ENCODE data around the gene SIVA1. TPM values are rescaled to one million over a fixed set of nuclear protein-coding genes. Genes with fewer than 3 reads are reported as not detected.

The SIVA1 gene
- total RNA-seq, 1 experiment from 2014 or later: 85.8 TPM

- peaks cover 13% of the 10 kb centered on the region for H3K79me2 ChIP-seq (ENCODE audit: low read depth)
- peaks cover 29% of the 10 kb centered on the region for H3K4me1 ChIP-seq (replicated peaks; ENCODE audit: insufficient read depth)
- DNase-seq: no peak
- no peaks in the 10 kb centered on the region for H3K9me2 ChIP-seq (ENCODE audit: insufficient read depth)
- intact Hi-C loops (cut with micrococcal nuclease; ENCODE audit: unreplicated experiment): no loop called here
- POLR2A ChIA-PET (ENCODE audit: unreplicated experiment): no interaction called here
- H3K27ac ChIP-seq: no peak overlapping the region
- H3K4me3 ChIP-seq: no peak overlapping the region
- no peaks in the 10 kb centered on the region for H3K9me3 ChIP-seq (ENCODE audit: insufficient read depth, low read depth)
- peaks cover 14% of the 10 kb centered on the region for H4K20me1 ChIP-seq (ENCODE audit: insufficient read depth)
- no peaks in the 10 kb centered on the region for H3K27me3 ChIP-seq (ENCODE audit: insufficient read depth, low read depth)
- no peak overlapping the region for H3K4me2 ChIP-seq
- H3K36me3 ChIP-seq (ENCODE audit: low read depth): no peaks in the 10 kb centered on the region
- H3F3A ChIP-seq (ENCODE audit: insufficient read depth, low read depth): peaks cover 29% of the 10 kb centered on the region
- CTCF ChIA-PET: no interaction called here
- H2AFZ ChIP-seq: no peak overlapping the region
- BruUV-seq (replicated peaks): TSS peak; percentile 0
- TF ChIP-seq, protein P1, sequence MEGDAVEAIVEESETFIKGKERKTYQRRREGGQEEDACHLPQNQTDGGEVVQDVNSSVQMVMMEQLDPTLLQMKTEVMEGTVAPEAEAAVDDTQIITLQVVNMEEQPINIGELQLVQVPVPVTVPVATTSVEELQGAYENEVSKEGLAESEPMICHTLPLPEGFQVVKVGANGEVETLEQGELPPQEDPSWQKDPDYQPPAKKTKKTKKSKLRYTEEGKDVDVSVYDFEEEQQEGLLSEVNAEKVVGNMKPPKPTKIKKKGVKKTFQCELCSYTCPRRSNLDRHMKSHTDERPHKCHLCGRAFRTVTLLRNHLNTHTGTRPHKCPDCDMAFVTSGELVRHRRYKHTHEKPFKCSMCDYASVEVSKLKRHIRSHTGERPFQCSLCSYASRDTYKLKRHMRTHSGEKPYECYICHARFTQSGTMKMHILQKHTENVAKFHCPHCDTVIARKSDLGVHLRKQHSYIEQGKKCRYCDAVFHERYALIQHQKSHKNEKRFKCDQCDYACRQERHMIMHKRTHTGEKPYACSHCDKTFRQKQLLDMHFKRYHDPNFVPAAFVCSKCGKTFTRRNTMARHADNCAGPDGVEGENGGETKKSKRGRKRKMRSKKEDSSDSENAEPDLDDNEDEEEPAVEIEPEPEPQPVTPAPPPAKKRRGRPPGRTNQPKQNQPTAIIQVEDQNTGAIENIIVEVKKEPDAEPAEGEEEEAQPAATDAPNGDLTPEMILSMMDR (conservative IDR thresholded peaks at IDR 0.05): no peak
- no peak for TF ChIP-seq EZH2 (IDR thresholded peaks at IDR 0.05; ENCODE audit: low read depth)
Observed at GRCh38 chr14:104798300-104799243, 45.6 kb downstream of the SIVA1 start.

GRCh38 chr14:104799244-104800014 is 46.5 kb downstream of the SIVA1 start:
- CTCF ChIA-PET: no interaction called here
- BruUV-seq (replicated peaks): no TSS peak
- no peak for DNase-seq

More at GRCh38 chr14:104799244-104800014, 46.5 kb downstream of the SIVA1 start:
- Histone ChIP-seq H3K9me3 (ENCODE audit: insufficient read depth, low read depth) (no peaks in the 10 kb centered on the region), H2AFZ (no peak overlapping the region), H3K4me1 (replicated peaks; ENCODE audit: insufficient read depth) (peaks cover 20% of the 10 kb centered on the region), H3K79me2 (ENCODE audit: low read depth) (peaks cover 5% of the 10 kb centered on the region), H3K4me2 (peak overlapping the region; percentile 64; the same call in 1 of the 2 replicates), H3F3A (ENCODE audit: insufficient read depth, low read depth) (peaks cover 32% of the 10 kb centered on the region), H3K9me2 (ENCODE audit: insufficient read depth) (no peaks in the 10 kb centered on the region), H3K4me3 (no peak overlapping the region; the same call in 1 of the 2 replicates), H3K36me3 (ENCODE audit: low read depth) (no peaks in the 10 kb centered on the region), H3K27ac (no peak overlapping the region), H3K27me3 (ENCODE audit: insufficient read depth, low read depth) (no peaks in the 10 kb centered on the region), H4K20me1 (ENCODE audit: insufficient read depth) (peaks cover 5% of the 10 kb centered on the region)
- TF ChIP-seq EZH2 (IDR thresholded peaks at IDR 0.05; ENCODE audit: low read depth): no peak
- TF ChIP-seq, protein P1 (conservative IDR thresholded peaks at IDR 0.05): no peak
- POLR2A ChIA-PET (ENCODE audit: unreplicated experiment): no interaction called here
- intact Hi-C loops (cut with micrococcal nuclease; ENCODE audit: unreplicated experiment): no loop called here
